ENCODE measurements around the gene C1GALT1. TPM values are rescaled to one million over a fixed set of nuclear protein-coding genes. Genes with fewer than 3 reads are reported as not detected.

The C1GALT1 gene
- total and polyA plus RNA-seq, 12 donors, result 6.2 to 31.9 (median 19.7) TPM

DNA sequence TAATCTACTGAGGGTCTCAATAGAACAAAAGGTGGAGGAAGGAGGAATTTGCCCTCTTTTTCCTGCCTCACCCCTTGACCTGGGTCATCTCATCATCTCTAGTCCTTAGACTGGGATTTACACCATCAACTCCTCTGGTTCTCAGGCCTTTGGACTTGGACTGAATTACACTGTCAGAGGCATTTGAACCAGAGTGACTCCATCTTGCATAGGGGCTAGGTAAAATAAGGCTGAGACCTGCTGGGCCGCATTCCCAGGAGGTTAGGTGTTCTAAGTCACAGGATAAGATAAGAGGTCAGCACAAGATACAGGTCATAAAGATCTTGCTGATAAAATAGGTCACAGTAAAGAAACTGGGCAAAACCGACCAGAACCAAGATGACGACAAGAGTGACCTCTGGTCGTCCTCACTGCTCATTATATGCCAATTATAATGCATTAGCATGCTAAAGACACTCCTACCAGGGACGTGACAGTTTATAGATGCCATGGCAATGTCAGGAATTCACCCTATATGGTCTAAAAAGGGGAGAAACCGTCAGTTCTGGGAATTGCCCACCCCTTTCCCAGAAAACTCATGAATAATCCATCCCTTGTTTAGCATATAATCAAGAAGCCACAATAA is 84.0 kb downstream of the C1GALT1 start:
- TF ChIP-seq, protein P1, sequence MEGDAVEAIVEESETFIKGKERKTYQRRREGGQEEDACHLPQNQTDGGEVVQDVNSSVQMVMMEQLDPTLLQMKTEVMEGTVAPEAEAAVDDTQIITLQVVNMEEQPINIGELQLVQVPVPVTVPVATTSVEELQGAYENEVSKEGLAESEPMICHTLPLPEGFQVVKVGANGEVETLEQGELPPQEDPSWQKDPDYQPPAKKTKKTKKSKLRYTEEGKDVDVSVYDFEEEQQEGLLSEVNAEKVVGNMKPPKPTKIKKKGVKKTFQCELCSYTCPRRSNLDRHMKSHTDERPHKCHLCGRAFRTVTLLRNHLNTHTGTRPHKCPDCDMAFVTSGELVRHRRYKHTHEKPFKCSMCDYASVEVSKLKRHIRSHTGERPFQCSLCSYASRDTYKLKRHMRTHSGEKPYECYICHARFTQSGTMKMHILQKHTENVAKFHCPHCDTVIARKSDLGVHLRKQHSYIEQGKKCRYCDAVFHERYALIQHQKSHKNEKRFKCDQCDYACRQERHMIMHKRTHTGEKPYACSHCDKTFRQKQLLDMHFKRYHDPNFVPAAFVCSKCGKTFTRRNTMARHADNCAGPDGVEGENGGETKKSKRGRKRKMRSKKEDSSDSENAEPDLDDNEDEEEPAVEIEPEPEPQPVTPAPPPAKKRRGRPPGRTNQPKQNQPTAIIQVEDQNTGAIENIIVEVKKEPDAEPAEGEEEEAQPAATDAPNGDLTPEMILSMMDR (IDR thresholded peaks at IDR 0.05), result no peak
- Histone ChIP-seq H3K4me3 (no peak overlapping the region), H3K36me3 (no peaks in the 10 kb centered on the region), H3K27ac (no peak overlapping the region), H3K4me1 (peaks cover 0 to 13% (median 0%) of the 10 kb centered on the region in 9 donors), H3K27me3 (peaks cover 0 to 3% (median 0%) of the 10 kb centered on the region in 7 donors), H3K9me3 (peaks cover 0 to 8% (median 0%) of the 10 kb centered on the region in 11 donors)
- 86 to 89% methylated on average over 6 of the region's 6 CpGs for WGBS, 2 donors
- no peak for DNase-seq
- no peak for ATAC-seq
- intact Hi-C loops (cut with DNase I), result no loop called here

DNA sequence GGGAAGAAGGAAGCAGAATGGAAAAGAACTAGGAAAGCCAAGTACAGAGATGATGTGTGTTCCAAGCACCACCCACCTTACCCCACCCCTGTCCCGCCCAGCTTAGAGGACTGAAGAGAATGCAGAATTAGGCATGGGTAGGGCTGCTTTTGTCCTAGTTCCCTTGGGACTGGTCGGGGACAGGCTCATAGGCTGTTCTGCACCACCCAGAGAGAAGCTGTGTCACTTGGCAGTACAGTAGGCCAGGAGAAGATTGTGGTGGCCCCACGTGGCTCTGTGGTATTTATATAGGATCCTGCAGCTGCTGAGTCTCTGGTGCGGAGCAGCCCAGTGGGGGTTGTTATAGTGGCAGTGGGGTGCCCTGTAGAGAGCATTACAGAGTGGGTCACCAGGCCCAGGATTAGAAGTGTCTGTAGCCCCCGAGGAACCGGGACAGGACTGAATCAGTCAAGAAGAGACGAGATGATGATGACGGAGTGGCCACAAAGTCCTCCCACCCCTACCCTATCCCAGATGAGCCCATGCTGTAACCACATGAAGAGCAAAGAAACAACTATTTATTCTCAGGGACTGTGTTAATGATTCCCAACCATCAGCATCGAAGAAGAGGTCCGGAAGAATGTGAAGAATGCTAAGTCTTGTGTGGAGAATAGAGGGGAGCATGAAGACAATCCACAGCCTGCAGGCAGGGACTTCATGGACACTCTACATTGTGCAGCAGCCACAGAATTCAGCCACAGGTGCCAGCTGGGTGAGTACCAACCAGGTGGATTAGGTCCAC is 88.9 kb downstream of the C1GALT1 start:
- WGBS, 2 donors, result 80 to 81% methylated on average over 10 of the region's 10 CpGs
- ATAC-seq, result no peak

DNA sequence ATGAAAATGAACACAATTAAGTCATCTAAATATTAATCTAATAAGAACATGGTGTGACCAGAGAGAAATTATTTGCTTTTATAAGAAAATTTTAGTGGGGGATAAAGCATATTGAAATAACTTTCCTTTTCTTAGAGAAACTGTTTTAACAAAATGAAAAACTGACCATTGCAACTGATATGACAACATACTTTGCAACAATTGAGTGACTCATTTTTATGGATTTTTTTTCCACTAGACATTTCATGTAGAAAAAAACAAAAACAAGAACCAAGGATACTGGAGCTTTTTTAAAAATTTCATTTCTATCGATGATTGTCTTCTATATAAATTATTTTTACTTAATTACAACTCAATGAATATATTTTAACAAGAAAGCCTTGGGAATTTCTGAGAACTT is 90.0 kb downstream of the C1GALT1 start:
- peaks cover 0 to 3% (median 0%) of the 10 kb centered on the region in 7 donors for H3K27me3 ChIP-seq
- no peaks in the 10 kb centered on the region for H3K36me3 ChIP-seq
- no peak overlapping the region for H3K27ac ChIP-seq
- H3K9me3 ChIP-seq, result no peaks in the 10 kb centered on the region
- H3K4me3 ChIP-seq, result no peak overlapping the region
- WGBS, 2 donors, result 87 to 88% methylated on average over 1 of the region's 1 CpG
- DNase-seq (no peak), ATAC-seq (no peak)
- intact Hi-C loops (cut with DNase I), result no loop called here
- TF ChIP-seq, protein P1 (IDR thresholded peaks at IDR 0.05), result no peak
- H3K4me1 ChIP-seq, result peaks cover 0 to 3% (median 0%) of the 10 kb centered on the region in 9 donors

More for the DNA sequence above, 88.9 kb downstream of the C1GALT1 start:
- intact Hi-C loops (cut with DNase I), result no loop called here
- H3K4me3 ChIP-seq, result no peak overlapping the region
- H3K4me1 ChIP-seq, result peaks cover 0 to 2% (median 0%) of the 10 kb centered on the region in 9 donors
- no peaks in the 10 kb centered on the region for H3K9me3 ChIP-seq
- H3K27me3 ChIP-seq, result peaks cover 0 to 3% (median 0%) of the 10 kb centered on the region in 7 donors
- no peaks in the 10 kb centered on the region for H3K36me3 ChIP-seq
- TF ChIP-seq, protein P1 (IDR thresholded peaks at IDR 0.05), result no peak
- no peak overlapping the region for H3K27ac ChIP-seq
- DNase-seq, result no peak

DNA sequence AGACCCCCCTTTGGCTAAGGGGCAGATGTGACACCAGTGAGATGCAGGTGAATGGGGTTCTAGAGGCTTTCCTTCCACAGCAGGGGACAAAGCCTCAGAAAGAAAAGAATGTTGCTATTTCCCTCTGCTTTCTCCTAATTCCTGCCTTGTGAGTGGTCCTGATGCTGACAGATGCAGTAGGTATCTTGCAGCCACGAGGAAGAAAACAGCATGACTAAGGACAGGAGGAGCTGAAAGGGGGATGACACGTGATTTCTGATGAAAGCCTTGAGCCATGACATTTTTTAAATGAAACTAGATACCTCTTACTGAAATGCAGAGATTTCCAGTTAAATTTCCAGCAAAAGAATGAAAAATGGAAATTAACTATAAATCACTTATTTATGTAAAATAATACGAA is 92.4 kb downstream of the C1GALT1 start:
- Histone ChIP-seq H3K27me3 (no peaks in the 10 kb centered on the region), H3K27ac (no peak overlapping the region), H3K36me3 (no peaks in the 10 kb centered on the region), H3K4me3 (no peak overlapping the region), H3K4me1 (peaks cover 0 to 3% (median 0%) of the 10 kb centered on the region in 9 donors), H3K9me3 (no peaks in the 10 kb centered on the region)
- intact Hi-C loops (cut with DNase I), result no loop called here
- WGBS, 2 donors, result 60 to 63% methylated on average over 3 of the region's 3 CpGs
- no peak for DNase-seq
- TF ChIP-seq, protein P1 (IDR thresholded peaks at IDR 0.05), result no peak
- no peak for ATAC-seq

Measured in heart right ventricle (tissue), 16 donors.